ENCODE data around the gene SAPCD2.
"Not testable (repeated sequence)": the region's sequence is repeated elsewhere in the genome, so short reads cannot be mapped to it uniquely, and the experiment has no call there.

Gene SAPCD2

GRCh38 chr9:137033481-137033880 lies 36.9 kb downstream of the SAPCD2 start:
- peak; percentile 97 for TF ChIP-seq ZNF121 (tag by site-specific recombination; IDR thresholded peaks at IDR 0.05)
- H3K4me1 ChIP-seq (ENCODE audit: control insufficient read depth, insufficient read depth, low read length); H3K4me3 ChIP-seq (ENCODE audit: low read depth, low read length); H3K36me3 ChIP-seq (ENCODE audit: control insufficient read depth in 2 of 2, insufficient read depth in 1 of 2, low read length in 2 of 2); H3K9me3 ChIP-seq (ENCODE audit: control insufficient read depth, insufficient read depth, low read depth, low read length); H3K27ac ChIP-seq (ENCODE audit: extremely low read depth, low read depth, low read length); POLR2A ChIA-PET: not testable (repeated sequence)
- CTCF ChIA-PET = interaction anchor here (2.2 to 5.3 kb wide), 4 partner anchors 8 to 191 kb away, joined by 12 to 119 read pairs (median 34); partner anchors contain the start of genes AJM1, C8G and FBXW5

GRCh38 chr9:137032858-137033257 lies 37.5 kb downstream of the SAPCD2 start:
- no peak overlapping the region for H3K27ac ChIP-seq (ENCODE audit: extremely low read depth, low read depth, low read length)
- TF ChIP-seq BCL11A (tag by site-specific recombination; IDR thresholded peaks at IDR 0.05; ENCODE audit: low read depth) (no peak), ZNF280D (tag by site-specific recombination; IDR thresholded peaks at IDR 0.05) (no peak), ZNF146 (tag by site-specific recombination; IDR thresholded peaks at IDR 0.05) (no peak), SP3 (tag by site-specific recombination; IDR thresholded peaks at IDR 0.05) (no peak), ZNF600 (tag by site-specific recombination; IDR thresholded peaks at IDR 0.05) (peak; percentile 48; the same call in 1 of the 2 replicates), SP2 (tag by site-specific recombination; IDR thresholded peaks at IDR 0.05) (peak; percentile 36), ZNF785 (tag by site-specific recombination; IDR thresholded peaks at IDR 0.05) (no peak), ATF2 (tag by site-specific recombination; IDR thresholded peaks at IDR 0.05; ENCODE audit: low read depth) (no peak), ZIC2 (tag by site-specific recombination; IDR thresholded peaks at IDR 0.05) (no peak), YY1 (tag by site-specific recombination; IDR thresholded peaks at IDR 0.05) (no peak), ZNF629 (tag by site-specific recombination; IDR thresholded peaks at IDR 0.05) (no peak), EGR2 (tag by site-specific recombination; IDR thresholded peaks at IDR 0.05; ENCODE audit: low read depth) (no peak), HOXD13 (CRISPR knock-in tag; IDR thresholded peaks at IDR 0.05; ENCODE audit: borderline replicate concordance) (no peak), MZF1 (tag by site-specific recombination; IDR thresholded peaks at IDR 0.05; ENCODE audit: borderline replicate concordance) (no peak), ZNF548 (tag by site-specific recombination; IDR thresholded peaks at IDR 0.05) (no peak)
- POLR2A ChIA-PET = interaction anchor here (1.1 kb wide), 1 partner anchor 10 kb away, joined by 3 read pairs; no protein-coding TSS in a partner anchor
- H3K9me3 ChIP-seq (ENCODE audit: control insufficient read depth, insufficient read depth, low read depth, low read length) = no peaks in the 10 kb centered on the region
- H3K4me3 ChIP-seq (ENCODE audit: low read depth, low read length) = no peak overlapping the region
- no peaks in the 10 kb centered on the region for H3K4me1 ChIP-seq (ENCODE audit: control insufficient read depth, insufficient read depth, low read length)
- H3K36me3 ChIP-seq (ENCODE audit: control insufficient read depth in 2 of 2, insufficient read depth in 1 of 2, low read length in 2 of 2) = peaks cover 0 to 6% of the 10 kb centered on the region in 2 experiments; a peak in 1 of 3 replicates
- CTCF ChIA-PET = interaction anchor here (0.9 to 5.3 kb wide), 3 partner anchors 12 to 86 kb away, joined by 3 to 119 read pairs (median 23); partner anchors contain the start of genes C8G, FBXW5 and NPDC1

GRCh38 chr9:137031904-137032640 lies 38.3 kb downstream of the SAPCD2 start, which contains the start of gene FUT7:
Gene FUT7, minus strand, starts transcription at chr9:137032088. Its CDS starts 97 bp downstream, at chr9:137031991.
- Histone ChIP-seq H3K36me3 (ENCODE audit: control insufficient read depth in 2 of 2, insufficient read depth in 1 of 2, low read length in 2 of 2) (peaks cover 0 to under 1% of the 10 kb centered on the region in 2 experiments; a peak in 1 of 3 replicates), H3K9me3 (ENCODE audit: control insufficient read depth, insufficient read depth, low read depth, low read length) (no peaks in the 10 kb centered on the region), H3K27ac (ENCODE audit: extremely low read depth, low read depth, low read length) (no peak within 1 kb of the TSS), H3K4me3 (ENCODE audit: low read depth, low read length) (no peak within 1 kb of the TSS), H3K4me1 (ENCODE audit: control insufficient read depth, insufficient read depth, low read length) (peaks cover 2% of the 10 kb centered on the region; the same call in 1 of the 2 replicates)
- CTCF ChIA-PET = interaction anchor here (0.5 to 4.8 kb wide), 7 partner anchors 9 to 244 kb away, joined by 3 to 38 read pairs (median 4); partner anchors contain the start of genes CLIC3, NPDC1 and TMEM141
- POLR2A ChIA-PET = interaction anchor here (0.7 to 1.1 kb wide), 3 partner anchors 10 to 209 kb away, joined by 3 to 4 read pairs (median 3); partner anchors contain the start of gene TUBB4B
- peak; percentile 28; the same call in 1 of the 2 replicates for TF ChIP-seq GLIS1 (tag by site-specific recombination; IDR thresholded peaks at IDR 0.05)
- no peak for TF ChIP-seq ZNF473 (tag by site-specific recombination; IDR thresholded peaks at IDR 0.05)
- TF ChIP-seq ZNF670 (tag by site-specific recombination; IDR thresholded peaks at IDR 0.05; ENCODE audit: low read depth) = no peak
- TF ChIP-seq PATZ1 (tag by site-specific recombination; IDR thresholded peaks at IDR 0.05) = peak; percentile 24; the same call in 1 of the 2 replicates
